SU-DHL-6 (cell line): ENCODE measurements around the gene FLT1.

Source experiments
- H2AFZ ChIP-seq: fragments of 200-600 bp; sonication (generic); 2 replicates; pipeline ENCODE4 v1.6.1; 2014; ENCODE audit warnings: low read depth, mild to moderate bottlenecking, moderate library complexity, mixed read lengths, antibody characterized with exemption, low read length; ENCODE audit not compliant: severe bottlenecking
- H3F3A ChIP-seq: fragments of 200-600 bp; shearing (Covaris generic); 2 replicates; pipeline ENCODE4 v1.6.0; 2016; ENCODE audit warnings: antibody characterized with exemption, mild to moderate bottlenecking; ENCODE audit not compliant: insufficient read depth
- H3K27ac ChIP-seq: fragments of 200-600 bp; sonication (generic); 2 replicates; pipeline ENCODE4 v1.5.1; 2016; ENCODE audit warnings: low read depth, mild to moderate bottlenecking, low read length, moderate library complexity, mixed read lengths
- H3K27me3 ChIP-seq: fragments of 200-600 bp; sonication (generic), shearing (Covaris generic); 2 replicates; pipeline ENCODE4 v1.6.0; 2014; ENCODE audit warnings: mild to moderate bottlenecking, low read length
- H3K36me3 ChIP-seq: fragments of 200-600 bp; sonication (generic); 2 replicates; pipeline ENCODE4 v1.6.1; 2014; ENCODE audit warnings: mild to moderate bottlenecking, low read length, mixed read lengths
- H3K4me2 ChIP-seq: fragments of 300-600, 200-600 bp; shearing (Covaris generic), sonication (generic); 2 replicates; pipeline ENCODE4 v1.6.0; 2014; ENCODE audit warnings: low read length, low read depth, mild to moderate bottlenecking; ENCODE audit not compliant: poor library complexity, severe bottlenecking
- H3K4me3 ChIP-seq: fragments of 200-600 bp; sonication (generic); 2 replicates; pipeline ENCODE4 v1.5.1; 2014; ENCODE audit warnings: antibody characterized with exemption, low read length, mild to moderate bottlenecking, mixed read lengths; ENCODE audit not compliant: insufficient read depth, poor library complexity, severe bottlenecking
- H3K79me2 ChIP-seq: fragments of 200-600 bp; sonication (generic); 2 replicates; pipeline ENCODE4 v1.6.1; 2014; ENCODE audit warnings: mild to moderate bottlenecking, low read length, moderate library complexity; ENCODE audit not compliant: insufficient read depth
- H3K9ac ChIP-seq: fragments of 200-600 bp; sonication (generic); 2 replicates; pipeline ENCODE4 v1.7.0; 2014; ENCODE audit warnings: mild to moderate bottlenecking, low read length
- H3K9me2 ChIP-seq: fragments of 200-600 bp; sonication (generic); replicated peaks from 2 replicates; pipeline ENCODE4 v1.6.1; 2014; ENCODE audit warnings: low read length; ENCODE audit not compliant: insufficient read depth
- H3K9me3 ChIP-seq: fragments of 200-600 bp; sonication (generic); 2 replicates; pipeline ENCODE4 v1.6.1; 2014; ENCODE audit warnings: low read length, mixed read lengths; ENCODE audit not compliant: insufficient read depth
- H4K20me1 ChIP-seq: fragments of 200-600 bp; sonication (generic); 2 replicates; pipeline ENCODE4 v1.6.1; 2014; ENCODE audit warnings: low read depth, mild to moderate bottlenecking, antibody characterized with exemption, low read length, moderate library complexity, mixed read lengths
- CTCF ChIP-seq: fragments of 200-600 bp; sonication (generic); IDR thresholded peaks from one replicate; pipeline ENCODE4 v1.5.1; 2017; ENCODE audit warnings: antibody characterized with exemption, mild to moderate bottlenecking, low read length, moderate library complexity; ENCODE audit not compliant: insufficient read depth, poor library complexity, severe bottlenecking
- EZH2phosphoT487 ChIP-seq: fragments of 200-600 bp; sonication (generic), shearing (Covaris generic); conservative IDR thresholded peaks from 2 replicates; pipeline ENCODE4 v1.6.1; 2018; ENCODE audit warnings: mild to moderate bottlenecking, antibody characterized with exemption, low read length, moderate library complexity, mixed read lengths

The FLT1 gene

GRCh38 chr13:28538932-28539331 lies 44.0 kb upstream of the FLT1 start:
- no peak overlapping the region for H3K9ac ChIP-seq
- H3K4me3 ChIP-seq: no peak overlapping the region
- no peak overlapping the region for H3K27ac ChIP-seq
- TF ChIP-seq CTCF (no peak), EZH2phosphoT487 (no peak)
- H3K27me3 ChIP-seq: 0 out of 2 replicates have a peak, but pooled peaks cover 6% of the 10 kb centered on the region
- H2AFZ ChIP-seq: no peak overlapping the region
- H3K9me2 ChIP-seq: no peaks in the 10 kb centered on the region
- H3F3A ChIP-seq: no peaks in the 10 kb centered on the region
- H3K36me3 ChIP-seq: no peaks in the 10 kb centered on the region
- no peaks in the 10 kb centered on the region for H3K9me3 ChIP-seq
- H3K79me2 ChIP-seq: no peaks in the 10 kb centered on the region
- no peaks in the 10 kb centered on the region for H4K20me1 ChIP-seq
- no peak overlapping the region for H3K4me2 ChIP-seq

- Histone ChIP-seq H3K36me3 (no peaks in the 10 kb centered on the region), H3K27ac (no peak overlapping the region), H3K4me3 (no peak overlapping the region), H3F3A (no peaks in the 10 kb centered on the region), H3K79me2 (no peaks in the 10 kb centered on the region), H2AFZ (no peak overlapping the region), H3K9me2 (no peaks in the 10 kb centered on the region), H3K9me3 (no peaks in the 10 kb centered on the region), H3K9ac (no peak overlapping the region), H3K27me3 (0 out of 2 replicates have a peak, but pooled peaks cover 6% of the 10 kb centered on the region), H4K20me1 (no peaks in the 10 kb centered on the region), H3K4me2 (no peak overlapping the region)
- TF ChIP-seq EZH2phosphoT487 (no peak), CTCF (no peak)
These were observed 42.2 kb upstream of the FLT1 start for GRCh38 chr13:28537171-28537570.

GRCh38 chr13:28536371-28536770 lies 41.4 kb upstream of the FLT1 start:
- no peak overlapping the region for H3K4me2 ChIP-seq
- H3K4me3 ChIP-seq: no peak overlapping the region
- TF ChIP-seq CTCF (no peak), EZH2phosphoT487 (no peak)
- H3K27me3 ChIP-seq: 0 out of 2 replicates have a peak, but pooled peaks cover under 1% of the 10 kb centered on the region
- no peak overlapping the region for H3K27ac ChIP-seq
- no peaks in the 10 kb centered on the region for H3K9me3 ChIP-seq
- H3K9me2 ChIP-seq: no peaks in the 10 kb centered on the region
- no peaks in the 10 kb centered on the region for H3K36me3 ChIP-seq
- no peaks in the 10 kb centered on the region for H3F3A ChIP-seq
- no peak overlapping the region for H3K9ac ChIP-seq
- no peaks in the 10 kb centered on the region for H3K79me2 ChIP-seq
- no peak overlapping the region for H2AFZ ChIP-seq
- H4K20me1 ChIP-seq: no peaks in the 10 kb centered on the region
